Effector memory CD8-positive, alpha-beta T cell (primary cell): ENCODE data around the gene FEM1B.

ENCODE experiments used
- ATAC-seq: fragments of 150-1000 bp; cut with Tn5 transposase; replicated peaks from 2 replicates; pipeline ENCODE4 v1.10.0; 2021; ENCODE audit warnings: mild to moderate bottlenecking, moderate library complexity
- DNase-seq, 3 experiments: peaks; one replicate each; pipeline ENCODE4 v3.0.0; 2021
- H3K27ac Mint-ChIP-seq, 2 donors: one replicate each; pipeline ENCODE4 v1.8.0; 2022; ENCODE audit warnings: mild to moderate bottlenecking in 2 of 2, mixed read lengths in 2 of 2, moderate library complexity in 2 of 2
- H3K27me3 Mint-ChIP-seq, 2 donors: one replicate each; pipeline ENCODE4 v1.8.0; 2022; ENCODE audit warnings: mixed read lengths in 2 of 2
- H3K36me3 Mint-ChIP-seq: one replicate; pipeline ENCODE4 v1.8.0; 2022; ENCODE audit warnings: mild to moderate bottlenecking, moderate library complexity, mixed read lengths; ENCODE audit not compliant: insufficient read depth
- H3K4me1 Mint-ChIP-seq, 2 donors: one replicate each; pipeline ENCODE4 v1.8.0; 2022; ENCODE audit warnings: low read depth in 2 of 2, mixed read lengths in 2 of 2
- H3K4me3 Mint-ChIP-seq, 2 donors: one replicate each; pipeline ENCODE4 v1.8.0; 2022; ENCODE audit warnings: mild to moderate bottlenecking in 2 of 2, mixed read lengths in 2 of 2, moderate library complexity in 2 of 2
- H3K9me3 Mint-ChIP-seq, 2 donors: one replicate each; pipeline ENCODE4 v1.8.0; 2022; ENCODE audit warnings: mixed read lengths in 2 of 2

Gene FEM1B

DNA sequence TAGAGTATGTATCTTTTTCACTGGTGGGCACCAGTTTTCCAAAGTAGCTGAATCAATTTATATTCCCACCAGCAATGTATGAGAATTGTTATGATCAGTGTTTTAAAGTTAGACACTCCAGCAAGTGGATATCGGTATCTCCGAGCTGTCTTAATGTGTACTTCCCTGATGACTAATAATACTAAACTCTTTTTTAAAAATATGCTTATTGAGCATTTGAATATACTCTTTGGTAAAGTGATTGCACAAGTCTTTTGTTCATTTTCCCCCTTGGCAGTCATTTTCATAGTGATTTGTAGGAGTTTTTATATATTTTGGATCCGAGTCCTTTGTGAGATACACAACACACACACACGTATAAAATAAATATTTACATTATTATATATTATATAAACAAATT, 12.5 kb upstream of the FEM1B start:
- H3K27ac Mint-ChIP-seq, result no peak overlapping the region
- peaks cover 30 to 58% of the 10 kb centered on the region in 2 donors for H3K27me3 Mint-ChIP-seq
- no peaks in the 10 kb centered on the region for H3K36me3 Mint-ChIP-seq
- no peak for ATAC-seq
- no peaks in the 10 kb centered on the region for H3K9me3 Mint-ChIP-seq
- H3K4me3 Mint-ChIP-seq, result no peak overlapping the region
- H3K4me1 Mint-ChIP-seq, result no peaks in the 10 kb centered on the region
- DNase-seq, result no peak

- Mint-ChIP-seq H3K36me3 (no peaks in the 10 kb centered on the region), H3K4me3 (no peak overlapping the region), H3K4me1 (no peaks in the 10 kb centered on the region), H3K27me3 (peaks cover 30 to 58% of the 10 kb centered on the region in 2 donors), H3K9me3 (no peaks in the 10 kb centered on the region), H3K27ac (no peak overlapping the region)
- ATAC-seq (no peak), DNase-seq (no peak)
Observed at GRCh38 chr15:68265674-68266073, 11.9 kb upstream of the FEM1B start.

GRCh38 chr15:68268405-68268804, 9.1 kb upstream of the FEM1B start:
- H3K9me3 Mint-ChIP-seq, result no peaks in the 10 kb centered on the region
- no peak overlapping the region for H3K4me3 Mint-ChIP-seq
- ATAC-seq (no peak), DNase-seq (no peak)
- H3K27me3 Mint-ChIP-seq, result peaks cover 30 to 42% of the 10 kb centered on the region in 2 donors
- no peaks in the 10 kb centered on the region for H3K36me3 Mint-ChIP-seq
- H3K27ac Mint-ChIP-seq, result no peak overlapping the region
- no peaks in the 10 kb centered on the region for H3K4me1 Mint-ChIP-seq

DNA sequence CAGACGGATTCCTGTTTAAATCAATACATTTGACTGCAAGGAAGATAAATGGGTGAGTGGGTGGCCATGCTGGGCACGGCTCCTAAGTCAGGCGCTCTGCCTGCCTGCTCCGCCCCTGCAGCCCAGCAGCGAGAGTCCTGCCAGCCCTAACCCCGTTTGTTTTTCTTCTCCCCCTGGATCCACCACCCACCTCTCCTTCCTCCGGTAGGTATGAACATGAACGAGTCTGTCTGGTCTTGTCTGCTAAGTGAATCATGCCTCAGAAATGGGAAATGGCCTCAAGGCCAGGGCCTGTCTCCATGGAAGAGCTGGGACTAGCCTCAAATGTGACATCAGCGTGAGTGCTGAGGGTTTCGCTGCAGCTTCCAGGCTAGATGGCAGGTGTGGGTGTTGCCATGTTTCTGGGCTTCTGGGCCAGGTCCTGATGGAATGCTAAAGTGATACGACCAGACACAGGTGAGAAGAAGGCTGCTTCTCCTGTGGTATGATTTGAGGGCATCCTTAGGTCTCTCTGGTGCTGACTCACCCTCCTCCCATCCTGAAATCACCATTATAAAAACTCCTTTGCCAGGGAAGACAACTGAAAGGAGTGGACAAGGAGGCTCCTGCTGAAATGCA, 5.6 kb upstream of the FEM1B start:
- Mint-ChIP-seq H3K27me3 (peaks cover 12 to 17% of the 10 kb centered on the region in 2 donors), H3K36me3 (no peaks in the 10 kb centered on the region), H3K27ac (no peak overlapping the region), H3K9me3 (peaks cover 0 to 4% of the 10 kb centered on the region in 2 donors), H3K4me3 (no peak overlapping the region), H3K4me1 (peaks cover 6% of the 10 kb centered on the region in 2 donors)
- no peak for ATAC-seq
- no peak for DNase-seq

DNA sequence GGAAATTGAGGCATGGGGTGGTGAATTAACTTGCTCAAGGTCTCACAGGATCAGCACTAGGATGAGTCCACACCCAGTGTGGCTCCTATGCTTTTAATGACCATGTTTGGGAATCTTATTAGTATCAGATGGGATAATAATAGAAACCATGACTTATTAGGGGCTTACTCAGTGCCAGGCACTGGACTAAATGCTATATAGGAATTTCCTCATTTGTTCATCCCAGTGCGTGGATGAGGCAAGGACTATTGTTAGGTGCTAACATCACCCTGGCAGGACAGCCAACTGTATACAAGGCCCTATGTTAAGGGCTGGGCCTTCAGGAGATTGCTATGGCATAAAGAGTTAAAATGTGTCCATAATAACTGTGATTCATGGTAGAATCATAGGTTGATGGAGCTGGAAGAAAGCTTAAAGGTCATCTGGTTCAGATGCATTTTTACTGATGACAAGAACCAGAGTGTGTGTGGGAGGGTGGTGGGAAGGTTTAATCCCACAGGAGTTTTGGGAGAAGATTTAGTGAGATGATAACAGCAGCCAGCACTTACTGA, 4.7 kb upstream of the FEM1B start:
- peaks cover 10 to 11% of the 10 kb centered on the region in 2 donors for H3K4me1 Mint-ChIP-seq
- no peak overlapping the region for H3K4me3 Mint-ChIP-seq
- ATAC-seq, result no peak
- no peak for DNase-seq
- peaks cover 7% of the 10 kb centered on the region for H3K36me3 Mint-ChIP-seq
- peaks cover 0 to 9% of the 10 kb centered on the region in 2 donors for H3K9me3 Mint-ChIP-seq
- H3K27ac Mint-ChIP-seq, result no peak overlapping the region
- H3K27me3 Mint-ChIP-seq, result peaks cover 8 to 9% of the 10 kb centered on the region in 2 donors

DNA sequence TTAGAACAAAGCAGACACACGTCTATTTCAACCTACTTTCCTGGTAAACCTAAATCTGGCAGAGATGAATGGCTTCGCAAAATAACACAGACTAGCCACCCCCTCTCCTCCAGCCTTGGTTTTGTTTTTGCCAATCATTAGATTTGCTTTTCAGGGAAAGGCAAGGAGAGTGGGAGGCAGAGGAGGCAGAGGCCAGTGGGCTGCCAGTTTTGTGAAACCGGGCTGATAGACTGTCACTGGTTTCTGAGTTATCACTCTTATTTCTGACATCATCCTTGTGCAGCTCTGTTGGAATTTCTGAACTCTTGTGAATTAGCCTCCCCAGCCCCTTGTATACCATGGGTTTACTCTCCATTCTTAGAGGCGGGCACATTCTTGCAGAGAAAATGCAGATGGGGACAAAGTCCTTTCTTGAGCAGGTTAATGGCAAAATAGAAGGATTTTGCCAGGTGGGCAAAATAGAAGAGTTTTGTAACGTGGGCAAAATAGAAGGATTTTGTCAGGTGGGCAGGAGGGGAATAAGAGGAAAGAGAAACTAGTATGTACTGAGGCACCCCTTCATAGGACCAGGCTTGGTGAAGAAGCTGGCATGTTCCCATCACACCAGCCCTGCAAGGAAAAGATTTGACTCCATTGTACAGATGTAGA, 3.2 kb upstream of the FEM1B start:
- H3K27me3 Mint-ChIP-seq, result no peaks in the 10 kb centered on the region
- peaks cover 0 to 9% of the 10 kb centered on the region in 2 donors for H3K9me3 Mint-ChIP-seq
- H3K27ac Mint-ChIP-seq, result no peak overlapping the region
- H3K4me3 Mint-ChIP-seq, result no peak overlapping the region
- H3K36me3 Mint-ChIP-seq, result peaks cover 20% of the 10 kb centered on the region
- no peak for ATAC-seq
- peaks cover 18 to 20% of the 10 kb centered on the region in 2 donors for H3K4me1 Mint-ChIP-seq
- no peak for DNase-seq

DNA sequence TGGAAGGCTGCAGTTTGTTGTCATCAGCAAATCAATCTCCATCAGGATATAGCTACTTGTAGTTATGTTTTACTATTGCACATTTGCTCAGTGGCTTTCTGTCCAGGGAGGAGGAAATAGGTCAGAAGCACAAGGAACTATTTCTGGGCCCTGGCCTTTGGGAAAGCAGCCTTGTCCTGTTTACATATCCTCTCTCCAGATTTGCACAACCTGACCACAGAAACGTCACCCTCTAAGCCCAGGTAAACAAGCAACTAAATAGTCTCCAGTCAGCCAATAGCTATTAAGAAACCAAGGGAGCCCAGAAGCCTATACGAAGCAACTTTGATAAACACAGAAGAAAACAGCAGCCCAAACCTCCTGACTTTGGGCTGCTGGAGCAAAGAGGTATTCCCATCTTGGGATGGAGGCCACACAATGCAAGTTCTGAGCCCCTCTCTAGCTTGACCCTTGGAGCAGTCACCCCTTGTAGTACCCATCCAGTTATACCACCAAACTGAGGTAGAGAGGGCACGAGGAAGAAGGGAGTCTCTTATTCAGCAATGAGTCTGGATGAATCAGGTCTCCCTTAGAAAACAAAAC, 2.3 kb upstream of the FEM1B start:
- Mint-ChIP-seq H3K36me3 (peaks cover 24% of the 10 kb centered on the region), H3K4me1 (peaks cover 25 to 29% of the 10 kb centered on the region in 2 donors), H3K4me3 (peak overlapping the region in 1 of 2 donors; percentile 94), H3K27me3 (no peaks in the 10 kb centered on the region), H3K9me3 (peaks cover 0 to 9% of the 10 kb centered on the region in 2 donors), H3K27ac (peak overlapping the region in 1 of 2 donors; percentile 8)
- ATAC-seq (no peak), DNase-seq (no peak)

- peak overlapping the region; percentile 94 to 99 for H3K4me3 Mint-ChIP-seq
- peak overlapping the region; percentile 100 for H3K27ac Mint-ChIP-seq
- no peaks in the 10 kb centered on the region for H3K27me3 Mint-ChIP-seq
- peaks cover 30 to 44% of the 10 kb centered on the region in 2 donors for H3K4me1 Mint-ChIP-seq
- no peak for ATAC-seq
- peaks cover 29% of the 10 kb centered on the region for H3K36me3 Mint-ChIP-seq
- peaks cover 0 to 9% of the 10 kb centered on the region in 2 donors for H3K9me3 Mint-ChIP-seq
- DNase-seq, result no peak
Observed at GRCh38 chr15:68276668-68277067, 877 bp upstream of the FEM1B start.

DNA sequence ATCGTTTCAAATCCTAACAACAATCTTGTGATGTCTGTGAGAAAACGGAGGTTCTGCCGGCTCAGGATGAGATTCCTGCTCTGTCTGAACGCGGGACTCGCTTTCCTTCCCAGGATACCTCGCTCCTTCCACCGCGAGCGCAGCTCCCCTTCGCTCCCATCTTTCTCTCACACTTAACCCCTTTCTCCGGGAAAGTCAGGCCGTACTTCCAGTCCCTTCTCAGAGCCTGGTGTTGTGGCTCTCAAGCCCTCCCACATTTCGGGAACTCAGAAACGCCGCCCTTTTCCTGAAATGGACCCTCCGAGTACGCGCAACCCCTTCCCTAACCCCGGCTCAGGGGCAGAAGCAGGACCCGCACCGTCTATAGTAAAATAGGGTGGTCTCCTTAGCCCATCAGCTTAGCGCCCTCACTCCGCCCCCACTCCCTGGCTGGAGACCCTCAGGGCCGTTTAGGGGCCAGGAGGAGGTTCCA, 378 bp upstream of the FEM1B start:
- H3K27ac Mint-ChIP-seq, result peak overlapping the region; percentile 100
- DNase-seq, result no peak
- H3K36me3 Mint-ChIP-seq, result peaks cover 30% of the 10 kb centered on the region
- peak; percentile 1 for ATAC-seq
- H3K27me3 Mint-ChIP-seq, result no peaks in the 10 kb centered on the region
- peaks cover 0 to 9% of the 10 kb centered on the region in 2 donors for H3K9me3 Mint-ChIP-seq
- H3K4me3 Mint-ChIP-seq, result peak overlapping the region; percentile 94 to 99
- peaks cover 35 to 49% of the 10 kb centered on the region in 2 donors for H3K4me1 Mint-ChIP-seq

DNA sequence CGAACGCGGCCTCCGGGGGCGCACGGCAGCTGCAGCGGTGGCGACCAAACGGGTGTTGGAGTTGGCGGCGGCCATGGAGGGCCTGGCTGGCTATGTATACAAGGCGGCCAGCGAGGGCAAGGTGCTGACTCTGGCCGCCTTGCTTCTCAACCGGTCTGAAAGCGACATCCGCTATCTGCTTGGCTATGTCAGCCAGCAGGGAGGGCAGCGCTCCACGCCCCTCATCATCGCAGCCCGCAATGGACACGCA, 725 bp downstream of the FEM1B start:
- peaks cover 0 to 9% of the 10 kb centered on the region in 2 donors for H3K9me3 Mint-ChIP-seq
- DNase-seq, result peak in 1 of 3 experiments; percentile 77
- H3K27me3 Mint-ChIP-seq, result no peaks in the 10 kb centered on the region
- peak overlapping the region; percentile 94 to 99 for H3K4me3 Mint-ChIP-seq
- no peak for ATAC-seq
- H3K27ac Mint-ChIP-seq, result peak overlapping the region; percentile 100
- H3K36me3 Mint-ChIP-seq, result peaks cover 30% of the 10 kb centered on the region
- H3K4me1 Mint-ChIP-seq, result peaks cover 36 to 52% of the 10 kb centered on the region in 2 donors

GRCh38 chr15:68278595-68279405, 1.3 kb downstream of the FEM1B start:
- peak; percentile 23 for ATAC-seq
- Mint-ChIP-seq H3K36me3 (peaks cover 30% of the 10 kb centered on the region), H3K4me1 (peaks cover 37 to 52% of the 10 kb centered on the region in 2 donors), H3K9me3 (peaks cover 0 to 9% of the 10 kb centered on the region in 2 donors), H3K27me3 (no peaks in the 10 kb centered on the region), H3K4me3 (peak overlapping the region; percentile 94 to 99), H3K27ac (peak overlapping the region; percentile 100)
- DNase-seq, result no peak

DNA sequence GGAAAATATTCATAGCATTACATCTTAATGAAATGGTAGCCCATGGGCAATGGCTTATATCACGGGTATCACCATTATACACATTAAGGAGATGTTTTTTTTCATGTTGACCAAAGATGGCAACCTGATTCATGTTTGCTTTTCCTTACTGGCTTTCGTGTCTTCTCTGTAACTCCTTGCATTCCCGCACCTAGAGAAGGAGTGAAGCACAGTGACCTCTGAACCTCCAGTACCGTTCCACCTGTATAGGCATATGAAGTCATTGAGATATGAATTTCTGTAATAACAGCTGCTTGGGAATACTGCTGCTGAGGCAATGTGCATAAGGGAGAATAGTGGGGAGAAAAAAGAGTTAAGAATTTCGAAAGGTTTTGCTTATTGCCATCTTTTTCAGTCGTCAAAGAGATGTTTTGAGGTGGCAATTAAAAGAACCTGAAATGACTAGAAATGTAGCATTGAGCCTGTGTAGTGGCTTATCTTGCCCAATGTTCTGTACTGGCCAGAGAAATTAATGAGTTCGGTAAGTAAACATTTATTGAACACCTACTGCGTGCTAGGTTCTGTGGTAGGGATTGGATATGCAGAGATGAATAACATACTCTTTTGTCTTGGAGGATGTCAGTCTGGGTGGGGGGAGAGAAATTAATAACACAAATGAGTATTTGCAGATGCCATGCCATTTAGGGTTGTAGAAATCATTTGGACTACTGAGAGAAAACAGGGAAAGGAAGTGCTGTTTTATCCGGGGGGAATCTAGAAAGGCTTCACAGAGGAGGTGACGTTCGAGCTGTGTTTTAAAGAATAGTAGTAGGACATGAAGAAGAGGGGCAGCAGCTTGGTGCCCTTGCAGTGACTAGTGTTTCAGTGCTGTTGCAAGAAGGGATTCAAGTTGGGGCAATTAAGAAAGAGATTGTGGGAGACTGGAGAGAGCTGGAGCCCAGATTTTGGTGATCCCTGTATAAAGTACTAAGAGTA, 2.5 kb downstream of the FEM1B start:
- peak overlapping the region; percentile 100 for H3K27ac Mint-ChIP-seq
- peaks cover 0 to 9% of the 10 kb centered on the region in 2 donors for H3K9me3 Mint-ChIP-seq
- H3K4me3 Mint-ChIP-seq, result peak overlapping the region; percentile 94 to 99
- H3K27me3 Mint-ChIP-seq, result no peaks in the 10 kb centered on the region
- H3K36me3 Mint-ChIP-seq, result peaks cover 38% of the 10 kb centered on the region
- no peak for ATAC-seq
- H3K4me1 Mint-ChIP-seq, result peaks cover 44 to 60% of the 10 kb centered on the region in 2 donors
- no peak for DNase-seq
